Spleen (tissue), 11 donors: Measurements from ENCODE around the gene HGD. TPM values are rescaled to one million over a fixed set of nuclear protein-coding genes. Genes with fewer than 3 reads are reported as not detected.

Experiments used
- DNase-seq: peaks from one replicate; pipeline ENCODE4 v3.0.0-alpha.2; 2020
- H3K27ac ChIP-seq, 8 donors: fragments of 200-600 bp; sonication (generic) in 7 of 8; 1 replicate in 4 of 8; 2 replicates in 4 of 8; pipeline versions ENCODE4 v1.5.0 to v1.8.0; 2016 to 2021; ENCODE audit warnings: inconsistent platforms in 4 of 8, mild to moderate bottlenecking in 4 of 8, moderate library complexity in 1 of 8
- H3K27me3 ChIP-seq, 7 donors: fragments of 200-600 bp; sonication (generic) in 6 of 7; replicated peaks in 1 of 7; 1 replicate in 4 of 7; 2 replicates in 3 of 7; pipeline versions ENCODE4 v1.5.0 to v1.8.0; 2016 to 2021; ENCODE audit warnings: inconsistent platforms in 3 of 7, mild to moderate bottlenecking in 1 of 7
- H3K36me3 ChIP-seq, 6 donors: fragments of 200-600 bp; sonication (generic) in 5 of 6; 1 replicate in 4 of 6; 2 replicates in 2 of 6; pipeline versions ENCODE4 v1.5.0 to v1.8.0; 2016 to 2021; ENCODE audit warnings: inconsistent platforms in 2 of 6
- H3K4me1 ChIP-seq, 6 donors: fragments of 200-600 bp; sonication (generic) in 5 of 6; 1 replicate in 3 of 6; 2 replicates in 3 of 6; pipeline versions ENCODE4 v1.5.0 to v1.8.0; 2016 to 2021; ENCODE audit warnings: inconsistent platforms in 3 of 6
- H3K4me3 ChIP-seq, 8 donors: fragments of 200-600 bp; sonication (generic) in 7 of 8; 1 replicate in 4 of 8; 2 replicates in 4 of 8; pipeline versions ENCODE4 v1.5.0 to v1.8.0; 2016 to 2021; ENCODE audit warnings: inconsistent platforms in 4 of 8, mild to moderate bottlenecking in 4 of 8, moderate library complexity in 2 of 8
- H3K9me3 ChIP-seq, 8 donors: fragments of 200-600 bp; sonication (generic) in 7 of 8; 1 replicate in 4 of 8; 2 replicates in 4 of 8; pipeline versions ENCODE4 v1.5.0 to v1.8.0; 2016 to 2021; ENCODE audit warnings: inconsistent platforms in 4 of 8
- CTCF ChIP-seq, 11 experiments: fragments of 200-600 bp in 7 of 11; fragments of 450-650 bp in 4 of 11; sonication (generic) in 4 of 11; IDR thresholded peaks in 8 of 11; conservative IDR thresholded peaks in 3 of 11; 1 replicate in 7 of 11; 2 replicates in 4 of 11; pipeline versions ENCODE4 v1.4.0 to v1.8.0; 2016 to 2021; ENCODE audit warnings: antibody characterized with exemption in 11 of 11, inconsistent platforms in 4 of 11, mild to moderate bottlenecking in 1 of 11
- POLR2A ChIP-seq, 3 donors: fragments of 450-650 bp; IDR thresholded peaks; one replicate each; pipeline ENCODE4 v1.5.1; 2017; ENCODE audit warnings: antibody characterized with exemption in 3 of 3, mild to moderate bottlenecking in 1 of 3
- POLR2AphosphoS5 ChIP-seq, 3 donors: sonication (generic); formaldehyde crosslinking; IDR thresholded peaks; one replicate each; pipeline ENCODE4 v1.5.1; 2017; ENCODE audit warnings: antibody characterized with exemption in 3 of 3
- WGBS, 5 donors: extraction: QIAGEN DNeasy Blood & Tissue Kit in 3 of 5; methylation state at CpG; one replicate each; pipeline versions ENCODE4 v1.1.5 to v1.1.7; 2013 to 2018; 5-methylcytosine and 5-hydroxymethylcytosine counted together
- intact Hi-C: fragments of 100-400 bp; cut with DNase I; formaldehyde crosslinking; loops from one replicate; pipeline ENCODE4 v1.15.0; 2023; ENCODE audit warnings: low total_unique reads
- polyA plus RNA-seq, 3 donors: library from polyadenylated mRNA; stranded (reverse); fragments of 200-250 nt; gene quantifications; one replicate each; pipeline ENCODE4 v1.2.1, GENCODE V29; 2013
- small RNA-seq, 4 donors: library from RNA; depleted of rRNA; stranded (forward); fragments of <200 nt; gene quantifications; one replicate each; pipeline ENCODE3, GENCODE V24; 2016
- total RNA-seq, 7 donors: library from RNA; depleted of rRNA in 3 of 7; stranded (reverse); fragments of >200 nt in 3 of 7; fragmentation: NEBNext Ultra II Directional in 4 of 7; extraction: Animal tissue kit (Norgen Biotek cat#: 25700) in 4 of 7; gene quantifications; one replicate each; pipeline versions ENCODE4 v1.1.0 to v1.2.1, GENCODE V29; 2016 to 2021
- donor health status: healthy with polysubstance abuse.
- donor health status: DM: no; HTN: no; CAD: no; lungs with moderate emphysema.
- donor health status: DM: no; HTN: no; CAD: no.
- donor health status: Bipolar disorder and iron deficiency.
- donor health status: healthy.
- donor health status: DM: no; HTN: no; CAD: no.
- donor health status: DM: yes; HTN: yes; CAD: no.

Gene HGD
- total and polyA plus RNA-seq, 10 donors = 0.17 to 2.8 (median 0.83) TPM; not detected in 1

- intact Hi-C loops = loop anchor here (10.0 kb wide), 1 partner anchor 149 kb away; the partner anchor contains the start of genes GTF2E1 and RABL3
- peaks cover 23 to 51% (median 43%) of the 10 kb centered on the region in 6 donors for H3K4me1 ChIP-seq
- H3K27me3 ChIP-seq = no peaks in the 10 kb centered on the region
- peak overlapping the region; percentile 52 to 95 (median 70) for H3K4me3 ChIP-seq
- no peaks in the 10 kb centered on the region for H3K9me3 ChIP-seq
- WGBS, 5 donors = 2 to 9% (median 3%) methylated on average over 4 of the region's 4 CpGs
- peaks cover 0 to 34% (median 12%) of the 10 kb centered on the region in 6 donors for H3K36me3 ChIP-seq
- no peak for DNase-seq
- TF ChIP-seq POLR2AphosphoS5 (IDR thresholded peaks at IDR 0.05) (no peak), POLR2A (IDR thresholded peaks at IDR 0.05) (no peak), CTCF (IDR thresholded peaks at IDR 0.05 in 8 of 11, conservative IDR thresholded peaks at IDR 0.05 in 3 of 11) (no peak)
- H3K27ac ChIP-seq = peak overlapping the region; percentile 81 to 96 (median 93)
Observed at GRCh38 chr3:120595788-120596115, 86.3 kb downstream of the HGD start.

GRCh38 chr3:120587332-120587975 lies 94.6 kb downstream of the HGD start:
- Histone ChIP-seq H3K27ac (no peak overlapping the region), H3K27me3 (no peaks in the 10 kb centered on the region), H3K4me3 (no peak overlapping the region), H3K9me3 (no peaks in the 10 kb centered on the region), H3K4me1 (no peaks in the 10 kb centered on the region), H3K36me3 (no peaks in the 10 kb centered on the region)
- 75 to 87% (median 86%) methylated on average over 3 of the region's 3 CpGs for WGBS, 5 donors
- no peak for DNase-seq
- intact Hi-C loops = no loop called here
- TF ChIP-seq POLR2A (IDR thresholded peaks at IDR 0.05) (no peak), CTCF (IDR thresholded peaks at IDR 0.05 in 8 of 11, conservative IDR thresholded peaks at IDR 0.05 in 3 of 11) (no peak), POLR2AphosphoS5 (IDR thresholded peaks at IDR 0.05) (no peak)

Small RNAs within 50 kb of the gene (small RNA-seq; reads per million reads assigned to genes)
- gene MTCO1P29 = 0 reads per million in 4 donors
- gene MTCO2P29 = 0 reads per million in 4 donors

Other genes starting within 250 kb of the HGD start
- gene FSTL1, start 231.2 kb downstream of the HGD start, total RNA-seq = 100 to 1,000 TPM in 5 of 7 donors, 10 to 100 TPM in 2; 84.4 to 228 (median 115) TPM
- 10 to 100 TPM in 2 of 3 donors, 1 to 10 TPM in 1; 6.7 to 18.1 (median 17.9) TPM for gene FSTL1, start 231.2 kb downstream of the HGD start, polyA plus RNA-seq
- gene NDUFB4, start 85.9 kb downstream of the HGD start, total RNA-seq = 10 to 100 TPM; 65.9 to 97.8 (median 75.2) TPM
- 100 to 1,000 TPM; 119 to 158 (median 141) TPM for gene NDUFB4, start 85.9 kb downstream of the HGD start, polyA plus RNA-seq
- gene RABL3, start 60.3 kb upstream of the HGD start, total RNA-seq = 10 to 100 TPM; 12.0 to 24.0 (median 19.1) TPM
- 1 to 10 TPM; 4.3 to 7.6 (median 5.3) TPM for gene RABL3, start 60.3 kb upstream of the HGD start, polyA plus RNA-seq
- gene GTF2E1, start 60.5 kb upstream of the HGD start, total RNA-seq = 10 to 100 TPM; 18.7 to 28.3 (median 21.3) TPM
- 1 to 10 TPM; 5.2 to 9.0 (median 6.7) TPM for gene GTF2E1, start 60.5 kb upstream of the HGD start, polyA plus RNA-seq
- under 1 TPM in 2 of 7 donors, not detected in 5; 0.32 to 0.34 TPM for gene STXBP5L, start 226.0 kb upstream of the HGD start, total RNA-seq
- not detected for gene STXBP5L, start 226.0 kb upstream of the HGD start, polyA plus RNA-seq